ENCODE results near the gene CEP350. TPM values are rescaled to one million over a fixed set of nuclear protein-coding genes. Genes with fewer than 3 reads are reported as not detected.

The CEP350 gene
- total RNA-seq, 1 experiment from 2014 or later = 27.6 TPM

DNA sequence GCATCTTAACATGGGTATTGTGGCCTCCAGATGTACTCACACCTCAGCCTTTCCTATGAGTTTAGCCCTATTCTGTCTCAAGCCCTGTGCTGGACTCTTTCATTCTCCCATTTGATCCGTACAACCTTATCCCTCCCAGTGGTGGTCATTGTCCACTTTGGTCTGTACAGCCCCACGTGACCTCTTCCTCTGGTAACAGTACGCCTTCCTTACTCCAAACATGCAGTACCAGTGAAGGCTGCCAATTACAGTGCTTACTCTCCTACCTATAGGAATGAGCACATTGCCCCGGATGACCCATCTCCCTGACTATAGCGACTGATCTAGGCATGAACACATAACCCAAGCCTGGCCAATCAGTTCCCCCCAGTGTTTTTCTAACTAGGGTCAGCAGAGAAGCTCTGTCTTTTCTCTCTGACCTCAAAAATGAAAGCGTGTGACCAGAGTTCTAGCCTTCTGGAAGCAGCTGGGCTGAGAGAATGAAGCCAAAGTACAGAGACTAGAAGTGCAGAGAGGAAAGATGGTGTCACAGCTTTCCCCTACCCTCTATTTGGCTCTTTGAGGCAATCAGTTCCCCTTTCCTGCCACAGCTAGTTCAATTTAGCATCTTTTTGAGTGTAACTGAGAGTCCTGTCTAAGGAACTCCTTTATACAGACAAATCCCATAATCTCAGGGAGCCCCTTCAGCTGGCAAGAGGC, 190.2 kb downstream of the CEP350 start:
- H3K9me3 ChIP-seq (ENCODE audit: control insufficient read depth in 1 of 2, insufficient read depth in 1 of 2, low read depth in 1 of 2, low read length in 2 of 2) = no peaks in the 10 kb centered on the region
- ChIA-PET CTCF (no interaction called here), RAD21 (ENCODE audit: low non-redundant PET in 1 of 2, low total read pairs in 2 of 2, uncharacterized antibody in 2 of 2, unreplicated experiment in 2 of 2) (no interaction called here), POLR2A (interaction anchor here (1.0 kb wide), 1 partner anchor 10 kb away, joined by 3 read pairs; the partner anchor contains the start of gene QSOX1)
- no peak for DNase-seq (ENCODE audit: low read depth, low spot score)
- TF ChIP-seq, protein P1, sequence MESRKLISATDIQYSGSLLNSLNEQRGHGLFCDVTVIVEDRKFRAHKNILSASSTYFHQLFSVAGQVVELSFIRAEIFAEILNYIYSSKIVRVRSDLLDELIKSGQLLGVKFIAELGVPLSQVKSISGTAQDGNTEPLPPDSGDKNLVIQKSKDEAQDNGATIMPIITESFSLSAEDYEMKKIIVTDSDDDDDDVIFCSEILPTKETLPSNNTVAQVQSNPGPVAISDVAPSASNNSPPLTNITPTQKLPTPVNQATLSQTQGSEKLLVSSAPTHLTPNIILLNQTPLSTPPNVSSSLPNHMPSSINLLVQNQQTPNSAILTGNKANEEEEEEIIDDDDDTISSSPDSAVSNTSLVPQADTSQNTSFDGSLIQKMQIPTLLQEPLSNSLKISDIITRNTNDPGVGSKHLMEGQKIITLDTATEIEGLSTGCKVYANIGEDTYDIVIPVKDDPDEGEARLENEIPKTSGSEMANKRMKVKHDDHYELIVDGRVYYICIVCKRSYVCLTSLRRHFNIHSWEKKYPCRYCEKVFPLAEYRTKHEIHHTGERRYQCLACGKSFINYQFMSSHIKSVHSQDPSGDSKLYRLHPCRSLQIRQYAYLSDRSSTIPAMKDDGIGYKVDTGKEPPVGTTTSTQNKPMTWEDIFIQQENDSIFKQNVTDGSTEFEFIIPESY (IDR thresholded peaks at IDR 0.05; ENCODE audit: extremely low read depth, insufficient replicate concordance, low read length) = no peak
- TF ChIP-seq, protein P2, sequence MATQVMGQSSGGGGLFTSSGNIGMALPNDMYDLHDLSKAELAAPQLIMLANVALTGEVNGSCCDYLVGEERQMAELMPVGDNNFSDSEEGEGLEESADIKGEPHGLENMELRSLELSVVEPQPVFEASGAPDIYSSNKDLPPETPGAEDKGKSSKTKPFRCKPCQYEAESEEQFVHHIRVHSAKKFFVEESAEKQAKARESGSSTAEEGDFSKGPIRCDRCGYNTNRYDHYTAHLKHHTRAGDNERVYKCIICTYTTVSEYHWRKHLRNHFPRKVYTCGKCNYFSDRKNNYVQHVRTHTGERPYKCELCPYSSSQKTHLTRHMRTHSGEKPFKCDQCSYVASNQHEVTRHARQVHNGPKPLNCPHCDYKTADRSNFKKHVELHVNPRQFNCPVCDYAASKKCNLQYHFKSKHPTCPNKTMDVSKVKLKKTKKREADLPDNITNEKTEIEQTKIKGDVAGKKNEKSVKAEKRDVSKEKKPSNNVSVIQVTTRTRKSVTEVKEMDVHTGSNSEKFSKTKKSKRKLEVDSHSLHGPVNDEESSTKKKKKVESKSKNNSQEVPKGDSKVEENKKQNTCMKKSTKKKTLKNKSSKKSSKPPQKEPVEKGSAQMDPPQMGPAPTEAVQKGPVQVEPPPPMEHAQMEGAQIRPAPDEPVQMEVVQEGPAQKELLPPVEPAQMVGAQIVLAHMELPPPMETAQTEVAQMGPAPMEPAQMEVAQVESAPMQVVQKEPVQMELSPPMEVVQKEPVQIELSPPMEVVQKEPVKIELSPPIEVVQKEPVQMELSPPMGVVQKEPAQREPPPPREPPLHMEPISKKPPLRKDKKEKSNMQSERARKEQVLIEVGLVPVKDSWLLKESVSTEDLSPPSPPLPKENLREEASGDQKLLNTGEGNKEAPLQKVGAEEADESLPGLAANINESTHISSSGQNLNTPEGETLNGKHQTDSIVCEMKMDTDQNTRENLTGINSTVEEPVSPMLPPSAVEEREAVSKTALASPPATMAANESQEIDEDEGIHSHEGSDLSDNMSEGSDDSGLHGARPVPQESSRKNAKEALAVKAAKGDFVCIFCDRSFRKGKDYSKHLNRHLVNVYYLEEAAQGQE (IDR thresholded peaks at IDR 0.05; ENCODE audit: low read depth) = no peak
- TF ChIP-seq POLR2A (IDR thresholded peaks at IDR 0.05; ENCODE audit: borderline replicate concordance, extremely low read depth, insufficient read depth, insufficient read length) (no peak), ZNF274 (IDR thresholded peaks at IDR 0.05; ENCODE audit: low read depth, low read length) (no peak), CEBPB (IDR thresholded peaks at IDR 0.05; ENCODE audit: low read depth) (no peak)
- TF ChIP-seq, protein P3, sequence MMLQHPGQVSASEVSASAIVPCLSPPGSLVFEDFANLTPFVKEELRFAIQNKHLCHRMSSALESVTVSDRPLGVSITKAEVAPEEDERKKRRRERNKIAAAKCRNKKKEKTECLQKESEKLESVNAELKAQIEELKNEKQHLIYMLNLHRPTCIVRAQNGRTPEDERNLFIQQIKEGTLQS (IDR thresholded peaks at IDR 0.05) = no peak
- H2AFZ ChIP-seq (ENCODE audit: low read depth, low read length, poor library complexity, severe bottlenecking) = no peak overlapping the region
- H3K4me2 ChIP-seq (ENCODE audit: low read length) = no peak overlapping the region
- H3K79me2 ChIP-seq (ENCODE audit: insufficient read depth, low read length) = no peaks in the 10 kb centered on the region
- H4K20me1 ChIP-seq (ENCODE audit: insufficient read depth) = no peaks in the 10 kb centered on the region
- H3K27me3 ChIP-seq (ENCODE audit: insufficient read depth, low read length) = no peaks in the 10 kb centered on the region
- ATAC-seq = no peak
- H3K9me2 ChIP-seq (ENCODE audit: insufficient read depth) = no peaks in the 10 kb centered on the region
- BruUV-seq (replicated peaks) = no TSS peak
- H3K27ac ChIP-seq (ENCODE audit: low read depth, low read length) = no peak overlapping the region
- H3K36me3 ChIP-seq (ENCODE audit: control insufficient read depth in 1 of 2, insufficient read depth in 2 of 2, low read length in 2 of 2) = no peaks in the 10 kb centered on the region
- no peak overlapping the region for H3K4me3 ChIP-seq (replicated peaks in 1 of 2; ENCODE audit: low read depth in 1 of 2, low read length in 2 of 2)
- no peaks in the 10 kb centered on the region for H3K4me1 ChIP-seq (ENCODE audit: control insufficient read depth in 1 of 2, insufficient read depth in 2 of 2, low read length in 2 of 2)
- no peak overlapping the region for H3K9ac ChIP-seq (ENCODE audit: low read length)
- intact Hi-C loops (cut with micrococcal nuclease) = no loop called here

Data from HCT116 (cell line).